Epithelial cell of esophagus (primary cell): ENCODE results near the gene RYR1.
"Not testable (repeated sequence)": the region's sequence is repeated elsewhere in the genome, so short reads cannot be mapped to it uniquely, and the experiment has no call there.

ENCODE experiments used
- DNase-seq: peaks from one replicate; pipeline ENCODE4 v3.0.0; 2010; ENCODE audit warnings: low read depth
- H3K4me3 ChIP-seq: 2 replicates; pipeline ENCODE4 v1.5.1; 2011; ENCODE audit warnings: mild to moderate bottlenecking, low read length, control low read depth
- TF ChIP-seq, protein P1 (sequence below): IDR thresholded peaks from 2 replicates; pipeline ENCODE4 v1.5.1; 2011; ENCODE audit warnings: low read depth, mild to moderate bottlenecking, low read length, control low read depth, inconsistent platforms; ENCODE audit not compliant: insufficient read depth; ENCODE audit errors: missing control alignments

The RYR1 gene

DNA sequence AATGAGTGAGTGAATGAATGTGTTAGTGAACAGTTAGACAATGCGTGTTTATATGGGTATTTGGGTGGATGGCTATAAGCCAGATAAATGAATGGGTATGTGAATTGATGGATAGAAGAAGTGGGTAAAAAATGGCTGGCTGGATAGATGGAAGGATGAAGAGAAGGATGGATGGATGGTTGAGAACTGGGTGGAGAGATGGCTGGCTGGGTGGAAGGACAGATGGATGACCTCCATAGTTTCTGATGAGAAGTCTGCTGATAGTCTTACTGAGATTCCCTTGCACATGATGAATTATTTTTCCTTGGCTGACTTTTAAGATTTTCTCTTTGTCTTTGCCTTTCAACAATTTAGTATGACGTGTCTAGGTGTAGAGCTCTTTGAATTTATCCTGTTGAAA is 57.4 kb downstream of the RYR1 start:
- no peak overlapping the region for H3K4me3 ChIP-seq
- TF ChIP-seq, protein P1, sequence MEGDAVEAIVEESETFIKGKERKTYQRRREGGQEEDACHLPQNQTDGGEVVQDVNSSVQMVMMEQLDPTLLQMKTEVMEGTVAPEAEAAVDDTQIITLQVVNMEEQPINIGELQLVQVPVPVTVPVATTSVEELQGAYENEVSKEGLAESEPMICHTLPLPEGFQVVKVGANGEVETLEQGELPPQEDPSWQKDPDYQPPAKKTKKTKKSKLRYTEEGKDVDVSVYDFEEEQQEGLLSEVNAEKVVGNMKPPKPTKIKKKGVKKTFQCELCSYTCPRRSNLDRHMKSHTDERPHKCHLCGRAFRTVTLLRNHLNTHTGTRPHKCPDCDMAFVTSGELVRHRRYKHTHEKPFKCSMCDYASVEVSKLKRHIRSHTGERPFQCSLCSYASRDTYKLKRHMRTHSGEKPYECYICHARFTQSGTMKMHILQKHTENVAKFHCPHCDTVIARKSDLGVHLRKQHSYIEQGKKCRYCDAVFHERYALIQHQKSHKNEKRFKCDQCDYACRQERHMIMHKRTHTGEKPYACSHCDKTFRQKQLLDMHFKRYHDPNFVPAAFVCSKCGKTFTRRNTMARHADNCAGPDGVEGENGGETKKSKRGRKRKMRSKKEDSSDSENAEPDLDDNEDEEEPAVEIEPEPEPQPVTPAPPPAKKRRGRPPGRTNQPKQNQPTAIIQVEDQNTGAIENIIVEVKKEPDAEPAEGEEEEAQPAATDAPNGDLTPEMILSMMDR = no peak
- no peak for DNase-seq

DNA sequence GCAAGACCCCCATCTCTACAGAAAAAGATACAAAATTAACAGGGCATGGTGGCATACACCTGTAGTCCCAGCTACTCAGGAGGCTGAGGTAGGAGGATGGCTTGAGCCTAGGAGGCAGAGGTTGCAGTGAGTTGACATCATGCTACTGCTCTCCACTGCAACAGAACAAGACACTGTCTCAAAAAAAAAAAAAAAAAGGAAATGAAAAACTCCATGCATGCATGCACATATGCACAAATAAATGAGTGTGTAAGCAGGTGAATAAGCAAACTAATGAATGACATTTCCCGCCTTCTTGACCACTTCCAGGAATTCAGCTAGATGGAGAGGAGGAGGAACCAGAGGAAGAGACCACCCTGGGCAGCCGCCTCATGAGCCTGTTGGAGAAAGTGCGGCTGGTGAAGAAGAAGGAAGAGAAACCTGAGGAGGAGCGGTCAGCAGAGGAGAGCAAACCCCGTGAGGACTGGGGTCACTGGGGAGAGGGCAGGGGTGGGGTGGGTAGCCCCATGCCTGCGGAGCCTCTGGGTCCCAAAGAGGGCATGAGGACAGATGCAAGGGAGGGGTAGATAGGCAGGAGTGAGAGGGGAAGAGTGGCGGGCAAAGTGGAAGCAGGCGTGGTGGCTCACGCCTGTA is 58.8 kb downstream of the RYR1 start:
- H3K4me3 ChIP-seq = no peak overlapping the region
- TF ChIP-seq, protein P1 = no peak
- no peak for DNase-seq

DNA sequence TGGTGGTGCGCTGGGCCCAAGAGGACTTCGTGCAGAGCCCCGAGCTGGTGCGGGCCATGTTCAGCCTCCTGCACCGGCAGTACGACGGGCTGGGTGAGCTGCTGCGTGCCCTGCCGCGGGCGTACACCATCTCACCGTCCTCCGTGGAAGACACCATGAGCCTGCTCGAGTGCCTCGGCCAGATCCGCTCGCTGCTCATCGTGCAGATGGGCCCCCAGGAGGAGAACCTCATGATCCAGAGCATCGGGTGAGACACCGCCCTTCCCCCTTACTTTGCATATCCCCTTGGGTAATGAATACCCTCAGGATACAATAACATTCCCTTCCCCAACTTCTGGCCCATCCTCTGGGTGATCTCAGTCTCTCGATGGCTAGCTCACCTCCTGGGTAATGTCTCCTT is 60.9 kb downstream of the RYR1 start:
- TF ChIP-seq, protein P1 = no peak
- no peak overlapping the region for H3K4me3 ChIP-seq
- DNase-seq = no peak

DNA sequence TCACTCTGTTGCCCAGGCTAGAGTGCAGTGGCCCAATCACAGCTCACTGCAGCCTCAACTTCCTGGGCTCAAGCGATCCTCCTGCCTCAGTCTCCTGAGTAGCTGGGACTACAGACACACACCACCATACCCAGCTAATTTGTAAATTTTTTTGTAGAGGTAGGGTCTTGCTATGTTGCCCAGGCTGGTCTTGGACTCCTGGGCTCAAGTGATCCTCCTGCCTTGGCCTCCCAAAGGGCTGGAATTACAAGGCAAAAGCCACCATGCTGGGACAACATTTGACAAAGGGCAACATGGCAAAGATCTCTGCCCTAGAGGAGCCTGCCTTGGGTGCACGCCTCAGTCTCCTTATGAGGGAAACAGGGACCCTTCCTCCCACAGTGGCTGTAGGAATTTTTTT is 61.9 kb downstream of the RYR1 start:
- not testable (repeated sequence) for DNase-seq, H3K4me3 ChIP-seq

DNA sequence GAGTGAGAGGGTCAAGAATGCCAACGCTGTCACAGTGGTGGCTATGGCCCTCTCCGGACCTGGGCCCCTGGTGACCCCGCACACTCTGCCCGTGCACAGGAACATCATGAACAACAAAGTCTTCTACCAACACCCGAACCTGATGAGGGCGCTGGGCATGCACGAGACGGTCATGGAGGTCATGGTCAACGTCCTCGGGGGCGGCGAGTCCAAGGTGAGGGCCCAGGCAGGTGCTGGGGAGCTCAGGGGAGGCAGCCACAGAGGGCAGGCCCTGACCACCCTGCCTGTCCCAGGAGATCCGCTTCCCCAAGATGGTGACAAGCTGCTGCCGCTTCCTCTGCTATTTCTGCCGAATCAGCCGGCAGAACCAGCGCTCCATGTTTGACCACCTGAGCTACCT is 62.6 kb downstream of the RYR1 start:
- TF ChIP-seq, protein P1 = no peak
- no peak for DNase-seq

DNA sequence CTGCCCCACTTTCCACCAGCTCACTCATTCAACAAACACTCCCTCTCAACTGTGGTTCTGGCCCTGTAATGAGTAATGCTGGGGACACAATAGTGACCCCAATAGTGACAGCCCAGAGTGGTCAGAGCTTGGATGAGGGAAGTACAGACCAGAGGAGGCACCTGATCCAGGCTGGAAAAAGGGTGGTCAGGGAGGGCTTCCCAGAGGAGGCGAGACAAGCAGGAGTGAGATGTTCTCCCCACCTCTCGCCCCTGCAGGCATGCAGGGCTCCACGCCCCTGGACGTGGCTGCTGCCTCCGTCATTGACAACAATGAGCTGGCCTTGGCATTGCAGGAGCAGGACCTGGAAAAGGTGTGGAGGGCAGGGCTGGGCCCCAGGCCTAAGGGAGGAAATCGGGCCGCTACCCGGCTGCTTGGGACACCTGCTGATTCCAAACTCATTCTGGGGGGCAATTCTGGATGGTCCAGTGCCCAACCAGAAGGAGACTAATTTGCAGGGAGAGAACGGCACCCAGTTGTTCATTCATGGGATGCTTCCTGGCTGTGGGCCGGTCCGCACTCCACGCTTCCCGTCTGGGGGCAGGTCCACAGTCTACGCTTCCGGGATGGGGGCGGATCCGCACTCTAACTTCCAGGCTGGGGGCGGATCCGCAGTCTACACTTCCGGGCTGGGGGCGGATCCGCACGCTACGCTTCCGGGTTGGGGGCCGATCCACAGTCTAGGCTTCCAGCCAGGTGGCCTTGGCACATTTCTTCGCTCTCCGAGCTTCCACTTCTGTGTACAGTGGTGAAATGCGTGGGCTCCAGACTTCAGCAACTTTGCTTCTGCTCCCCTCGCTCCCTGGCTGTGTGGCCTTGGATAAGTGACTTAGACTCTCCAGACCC is 63.4 kb downstream of the RYR1 start:
- H3K4me3 ChIP-seq = no peak overlapping the region
- DNase-seq = no peak
- TF ChIP-seq, protein P1 = no peak

More for the DNA sequence above, 62.6 kb downstream of the RYR1 start:
- no peak overlapping the region for H3K4me3 ChIP-seq

DNA sequence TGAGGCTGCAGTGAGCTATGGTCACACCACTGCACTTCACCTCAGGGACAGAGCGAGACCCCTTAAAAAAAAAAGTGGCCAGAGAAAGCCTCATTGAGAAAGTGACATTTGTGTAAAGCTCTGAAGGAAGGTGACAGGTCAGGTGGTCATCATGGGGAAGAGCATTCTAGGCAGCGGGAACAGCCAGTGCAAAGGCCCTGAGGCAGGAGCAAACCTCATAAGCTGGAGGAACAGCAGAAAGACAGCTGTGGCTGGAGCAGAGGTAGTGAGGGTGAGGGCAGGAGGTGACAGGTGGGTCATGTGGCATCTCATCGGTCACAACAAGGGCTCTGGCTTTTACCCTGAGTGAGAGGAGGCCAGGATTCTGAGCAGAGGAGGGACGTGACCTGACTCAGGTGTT is 64.4 kb downstream of the RYR1 start:
- no peak for DNase-seq
- H3K4me3 ChIP-seq = no peak overlapping the region
- TF ChIP-seq, protein P1 = no peak
